OCI-LY1 (cell line): ENCODE data around the gene TAF4.

Experiments used
- H2AFZ ChIP-seq: fragments of 200-600 bp; sonication (generic), shearing (Covaris generic); 2 replicates; pipeline ENCODE4 v1.6.0; 2014; ENCODE audit warnings: antibody characterized with exemption, mild to moderate bottlenecking, low read length
- H3F3A ChIP-seq: fragments of 200-600 bp; sonication (generic), shearing (Covaris generic); 2 replicates; pipeline ENCODE4 v1.6.0; 2014; ENCODE audit warnings: mild to moderate bottlenecking, antibody characterized with exemption, low read length, moderate library complexity; ENCODE audit not compliant: insufficient read depth
- H3K27ac ChIP-seq: fragments of 200-600 bp; sonication (generic); 2 replicates; pipeline ENCODE4 v1.5.1; 2014; ENCODE audit warnings: low read length, mixed run types, mild to moderate bottlenecking, low read depth; ENCODE audit not compliant: poor library complexity, severe bottlenecking
- H3K27me3 ChIP-seq: fragments of 200-600 bp; sonication (generic); 2 replicates; pipeline ENCODE4 v1.6.0; 2014; ENCODE audit warnings: antibody characterized with exemption, mild to moderate bottlenecking, low read length, moderate library complexity; ENCODE audit not compliant: insufficient read depth
- H3K36me3 ChIP-seq: fragments of 200-600 bp; sonication (generic); 2 replicates; pipeline ENCODE4 v1.6.1; 2014; ENCODE audit warnings: mild to moderate bottlenecking, antibody characterized with exemption, low read length, moderate library complexity, mixed read lengths; ENCODE audit not compliant: insufficient read depth
- H3K4me1 ChIP-seq: fragments of 200-600 bp; sonication (generic); 2 replicates; pipeline ENCODE4 v1.5.1; 2014; ENCODE audit warnings: mild to moderate bottlenecking, low read length, moderate library complexity; ENCODE audit not compliant: insufficient read depth, severe bottlenecking
- H3K4me2 ChIP-seq: fragments of 200-600 bp; sonication (generic), shearing (Covaris generic); 2 replicates; pipeline ENCODE4 v1.6.1; 2014; ENCODE audit warnings: low read length
- H3K4me3 ChIP-seq: fragments of 200-600 bp; sonication (generic); 2 replicates; pipeline ENCODE4 v1.5.1; 2014; ENCODE audit warnings: low read length, low read depth, mild to moderate bottlenecking, mixed read lengths; ENCODE audit not compliant: poor library complexity, severe bottlenecking
- H3K79me2 ChIP-seq: fragments of 200-600 bp; shearing (Covaris generic); 2 replicates; pipeline ENCODE4 v1.6.1; 2016; ENCODE audit warnings: mixed run types, low read length, mixed read lengths; ENCODE audit not compliant: insufficient read depth
- H3K9ac ChIP-seq: fragments of 200-600 bp; sonication (generic), shearing (Covaris generic); 2 replicates; pipeline ENCODE4 v1.6.1; 2014; ENCODE audit warnings: mild to moderate bottlenecking, low read length, mixed read lengths
- H3K9me2 ChIP-seq: fragments of 200-600 bp; sonication (generic), shearing (Covaris generic); 2 replicates; pipeline ENCODE4 v1.6.1; 2014; ENCODE audit warnings: low read depth, mild to moderate bottlenecking, low read length, mixed read lengths
- H3K9me3 ChIP-seq: fragments of 200-600 bp; shearing (Covaris generic); 2 replicates; pipeline ENCODE4 v1.6.1; 2014; ENCODE audit warnings: low read length, mixed read lengths
- H4K20me1 ChIP-seq: fragments of 200-600 bp; sonication (generic), shearing (Covaris generic); 2 replicates; pipeline ENCODE4 v1.6.0; 2016; ENCODE audit warnings: mild to moderate bottlenecking, low read length; ENCODE audit not compliant: insufficient read depth
- EZH2 ChIP-seq: fragments of 200-600 bp; sonication (generic), shearing (Covaris generic); IDR thresholded peaks from 2 replicates; pipeline ENCODE4 v1.8.0; 2017; ENCODE audit warnings: borderline replicate concordance, mixed run types, mild to moderate bottlenecking, antibody characterized with exemption, low read length, moderate library complexity, mixed read lengths
- TF ChIP-seq, protein P1 (sequence below): fragments of 200-600 bp; sonication (generic), shearing (Covaris generic); IDR thresholded peaks from 2 replicates; pipeline ENCODE4 v1.5.1; 2017; ENCODE audit warnings: mild to moderate bottlenecking, antibody characterized with exemption, low read length, moderate library complexity, mixed read lengths

TAF4 gene

GRCh38 chr20:61940491-61940890 lies 125.2 kb downstream of the TAF4 start:
- no peaks in the 10 kb centered on the region for H3K9me3 ChIP-seq
- H3F3A ChIP-seq = no peaks in the 10 kb centered on the region
- no peaks in the 10 kb centered on the region for H3K9me2 ChIP-seq
- no peak overlapping the region for H2AFZ ChIP-seq
- no peak overlapping the region for H3K4me2 ChIP-seq
- H3K4me3 ChIP-seq = no peak overlapping the region
- no peak overlapping the region for H3K9ac ChIP-seq
- TF ChIP-seq, protein P1, sequence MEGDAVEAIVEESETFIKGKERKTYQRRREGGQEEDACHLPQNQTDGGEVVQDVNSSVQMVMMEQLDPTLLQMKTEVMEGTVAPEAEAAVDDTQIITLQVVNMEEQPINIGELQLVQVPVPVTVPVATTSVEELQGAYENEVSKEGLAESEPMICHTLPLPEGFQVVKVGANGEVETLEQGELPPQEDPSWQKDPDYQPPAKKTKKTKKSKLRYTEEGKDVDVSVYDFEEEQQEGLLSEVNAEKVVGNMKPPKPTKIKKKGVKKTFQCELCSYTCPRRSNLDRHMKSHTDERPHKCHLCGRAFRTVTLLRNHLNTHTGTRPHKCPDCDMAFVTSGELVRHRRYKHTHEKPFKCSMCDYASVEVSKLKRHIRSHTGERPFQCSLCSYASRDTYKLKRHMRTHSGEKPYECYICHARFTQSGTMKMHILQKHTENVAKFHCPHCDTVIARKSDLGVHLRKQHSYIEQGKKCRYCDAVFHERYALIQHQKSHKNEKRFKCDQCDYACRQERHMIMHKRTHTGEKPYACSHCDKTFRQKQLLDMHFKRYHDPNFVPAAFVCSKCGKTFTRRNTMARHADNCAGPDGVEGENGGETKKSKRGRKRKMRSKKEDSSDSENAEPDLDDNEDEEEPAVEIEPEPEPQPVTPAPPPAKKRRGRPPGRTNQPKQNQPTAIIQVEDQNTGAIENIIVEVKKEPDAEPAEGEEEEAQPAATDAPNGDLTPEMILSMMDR = no peak
- TF ChIP-seq EZH2 = no peak
- H3K27me3 ChIP-seq = no peaks in the 10 kb centered on the region; the same call in 1 of the 2 replicates
- no peaks in the 10 kb centered on the region for H4K20me1 ChIP-seq
- H3K27ac ChIP-seq = no peak overlapping the region
- no peaks in the 10 kb centered on the region for H3K36me3 ChIP-seq
- no peaks in the 10 kb centered on the region for H3K79me2 ChIP-seq
- no peaks in the 10 kb centered on the region for H3K4me1 ChIP-seq

DNA sequence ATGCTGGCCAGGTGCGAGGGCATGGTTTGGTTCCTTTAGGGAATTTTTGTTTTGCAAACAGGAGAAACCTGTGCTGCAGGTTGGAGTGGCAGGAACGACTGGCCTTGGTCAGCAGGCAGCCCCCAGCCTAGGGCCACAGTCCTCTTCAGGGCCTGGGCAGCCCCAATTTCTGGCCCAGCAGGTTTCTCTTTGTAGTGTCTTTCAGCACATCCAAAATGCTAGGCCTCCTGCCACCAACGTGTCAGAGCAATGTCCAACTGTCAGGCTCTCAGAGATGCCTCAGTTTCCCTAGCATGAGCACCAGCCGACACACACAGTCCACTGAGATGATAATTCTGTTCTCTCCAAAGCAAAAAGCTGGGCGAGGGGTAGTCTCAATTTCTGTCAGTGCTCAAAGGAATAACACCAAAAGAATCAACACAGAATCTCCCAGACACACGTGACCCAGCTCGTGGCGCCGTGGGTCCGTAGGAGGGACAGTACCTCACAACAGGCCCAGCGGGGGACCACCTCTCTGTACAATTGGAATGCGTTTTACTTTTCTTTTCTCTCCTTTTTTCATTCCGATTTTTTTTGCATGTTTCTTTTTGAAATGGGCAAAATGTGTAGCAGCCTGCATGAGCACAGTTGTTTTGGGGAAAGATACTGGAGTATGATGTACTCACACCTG lies 125.9 kb downstream of the TAF4 start:
- Histone ChIP-seq H2AFZ (no peak overlapping the region), H3K9me3 (no peaks in the 10 kb centered on the region), H3K9ac (no peak overlapping the region), H3K79me2 (no peaks in the 10 kb centered on the region), H4K20me1 (no peaks in the 10 kb centered on the region), H3K27ac (no peak overlapping the region), H3K4me3 (no peak overlapping the region), H3K9me2 (no peaks in the 10 kb centered on the region), H3K27me3 (no peaks in the 10 kb centered on the region; the same call in 1 of the 2 replicates), H3K36me3 (no peaks in the 10 kb centered on the region), H3K4me1 (no peaks in the 10 kb centered on the region), H3K4me2 (no peak overlapping the region), H3F3A (no peaks in the 10 kb centered on the region)
- TF ChIP-seq, protein P1 = no peak
- no peak for TF ChIP-seq EZH2

DNA sequence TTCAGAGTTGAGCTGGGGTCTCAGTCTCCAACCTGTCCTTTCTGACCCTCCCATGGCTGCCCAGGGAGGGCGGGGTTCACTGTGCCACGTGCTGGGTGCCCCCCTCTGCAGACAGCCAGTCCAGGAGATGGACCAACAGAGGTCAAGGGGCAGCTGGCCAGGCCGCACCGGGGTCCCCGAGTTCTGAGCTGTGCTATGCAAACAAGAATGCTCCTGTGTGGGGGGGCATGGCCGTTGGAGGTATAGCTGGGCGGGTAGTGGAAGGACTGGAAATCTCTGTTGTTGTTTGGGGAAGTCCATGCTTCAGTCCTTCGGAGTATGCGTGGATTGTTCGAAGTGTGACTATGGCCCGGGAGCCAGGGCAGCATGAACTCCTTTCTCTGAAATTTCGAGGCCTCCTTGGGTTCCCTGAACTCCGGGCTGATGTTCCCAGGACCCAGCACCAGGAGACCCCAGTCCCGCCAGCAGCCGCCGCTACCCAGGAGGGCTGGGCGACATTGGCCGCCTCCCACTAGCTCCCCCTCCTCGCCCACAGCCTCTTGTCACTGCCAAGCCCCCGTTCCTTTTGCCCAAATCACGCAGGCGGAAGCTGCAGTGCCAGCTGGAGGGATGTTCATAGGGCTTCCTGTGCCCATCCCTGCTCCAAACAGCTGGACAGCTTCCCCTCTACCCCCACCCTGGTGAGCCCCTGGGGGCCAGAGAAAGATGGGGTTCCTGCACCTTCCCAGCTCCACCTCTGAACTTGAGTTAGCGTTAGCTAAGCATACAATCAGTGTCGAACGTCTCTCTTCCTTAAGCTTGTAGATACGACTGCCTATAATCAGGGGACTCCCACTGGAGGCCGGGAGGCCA lies 126.6 kb downstream of the TAF4 start:
- TF ChIP-seq, protein P1 = no peak
- TF ChIP-seq EZH2 = no peak
- Histone ChIP-seq H3K4me3 (no peak overlapping the region), H3K9ac (no peak overlapping the region), H3K79me2 (no peaks in the 10 kb centered on the region), H3F3A (no peaks in the 10 kb centered on the region), H3K4me1 (no peaks in the 10 kb centered on the region), H4K20me1 (no peaks in the 10 kb centered on the region), H3K4me2 (no peak overlapping the region), H3K9me2 (no peaks in the 10 kb centered on the region), H3K36me3 (no peaks in the 10 kb centered on the region), H3K27ac (no peak overlapping the region), H3K27me3 (no peaks in the 10 kb centered on the region; the same call in 1 of the 2 replicates), H2AFZ (no peak overlapping the region), H3K9me3 (no peaks in the 10 kb centered on the region)
